GM12875 (cell line): ENCODE data around the gene PNKD.

Experiments
- H3K4me3 ChIP-seq: one replicate; pipeline ENCODE4 v1.5.1; 2011; ENCODE audit warnings: low read depth, low read length, control low read depth
- TF ChIP-seq, protein P1 (sequence below): IDR thresholded peaks from 2 replicates; pipeline ENCODE4 v1.5.1; 2011; ENCODE audit warnings: low read depth, mild to moderate bottlenecking, control low read depth, inconsistent platforms, low read length, moderate library complexity, borderline replicate concordance; ENCODE audit not compliant: insufficient read depth

Gene PNKD

DNA sequence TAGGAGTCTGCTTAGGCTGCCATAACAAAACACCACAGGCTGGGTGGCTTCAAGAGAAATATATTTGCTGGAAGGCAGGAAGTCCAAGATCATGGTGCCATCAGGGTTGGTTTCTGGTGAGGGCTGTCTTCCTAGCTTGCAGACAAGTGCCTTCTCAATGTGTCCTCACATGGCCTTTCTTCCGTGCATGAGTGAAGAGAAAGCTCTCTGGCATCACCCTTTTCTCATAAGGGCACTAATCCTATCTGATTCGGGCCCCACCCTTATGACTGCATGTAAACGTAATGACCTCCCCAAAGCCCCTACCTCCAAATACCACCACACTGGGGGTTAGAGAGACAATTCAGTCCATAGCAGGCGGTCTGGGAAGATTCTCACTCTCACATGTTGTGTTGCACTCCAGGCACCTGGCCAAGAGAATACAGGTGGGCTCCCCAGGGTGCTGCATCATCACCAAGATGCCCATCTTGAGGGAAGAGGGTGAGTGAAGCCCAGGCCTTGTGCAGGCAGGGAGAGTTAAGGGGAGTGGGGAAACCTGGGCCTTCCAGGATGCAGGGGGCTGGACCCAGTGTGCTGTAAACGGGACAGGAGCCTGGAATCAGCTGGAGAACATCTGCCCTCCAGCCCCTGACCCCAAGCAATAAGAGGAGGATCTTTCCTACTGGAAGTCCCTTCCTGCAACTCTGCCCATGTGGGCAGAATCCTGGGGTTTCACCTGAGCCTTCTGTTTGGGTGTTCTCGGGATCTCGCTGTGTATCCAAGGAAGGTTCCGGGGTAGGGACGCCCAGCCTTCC is 96.5 kb downstream of the PNKD start:
- TF ChIP-seq, protein P1, sequence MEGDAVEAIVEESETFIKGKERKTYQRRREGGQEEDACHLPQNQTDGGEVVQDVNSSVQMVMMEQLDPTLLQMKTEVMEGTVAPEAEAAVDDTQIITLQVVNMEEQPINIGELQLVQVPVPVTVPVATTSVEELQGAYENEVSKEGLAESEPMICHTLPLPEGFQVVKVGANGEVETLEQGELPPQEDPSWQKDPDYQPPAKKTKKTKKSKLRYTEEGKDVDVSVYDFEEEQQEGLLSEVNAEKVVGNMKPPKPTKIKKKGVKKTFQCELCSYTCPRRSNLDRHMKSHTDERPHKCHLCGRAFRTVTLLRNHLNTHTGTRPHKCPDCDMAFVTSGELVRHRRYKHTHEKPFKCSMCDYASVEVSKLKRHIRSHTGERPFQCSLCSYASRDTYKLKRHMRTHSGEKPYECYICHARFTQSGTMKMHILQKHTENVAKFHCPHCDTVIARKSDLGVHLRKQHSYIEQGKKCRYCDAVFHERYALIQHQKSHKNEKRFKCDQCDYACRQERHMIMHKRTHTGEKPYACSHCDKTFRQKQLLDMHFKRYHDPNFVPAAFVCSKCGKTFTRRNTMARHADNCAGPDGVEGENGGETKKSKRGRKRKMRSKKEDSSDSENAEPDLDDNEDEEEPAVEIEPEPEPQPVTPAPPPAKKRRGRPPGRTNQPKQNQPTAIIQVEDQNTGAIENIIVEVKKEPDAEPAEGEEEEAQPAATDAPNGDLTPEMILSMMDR, result no peak
- peak overlapping the region; percentile 58 for H3K4me3 ChIP-seq

DNA sequence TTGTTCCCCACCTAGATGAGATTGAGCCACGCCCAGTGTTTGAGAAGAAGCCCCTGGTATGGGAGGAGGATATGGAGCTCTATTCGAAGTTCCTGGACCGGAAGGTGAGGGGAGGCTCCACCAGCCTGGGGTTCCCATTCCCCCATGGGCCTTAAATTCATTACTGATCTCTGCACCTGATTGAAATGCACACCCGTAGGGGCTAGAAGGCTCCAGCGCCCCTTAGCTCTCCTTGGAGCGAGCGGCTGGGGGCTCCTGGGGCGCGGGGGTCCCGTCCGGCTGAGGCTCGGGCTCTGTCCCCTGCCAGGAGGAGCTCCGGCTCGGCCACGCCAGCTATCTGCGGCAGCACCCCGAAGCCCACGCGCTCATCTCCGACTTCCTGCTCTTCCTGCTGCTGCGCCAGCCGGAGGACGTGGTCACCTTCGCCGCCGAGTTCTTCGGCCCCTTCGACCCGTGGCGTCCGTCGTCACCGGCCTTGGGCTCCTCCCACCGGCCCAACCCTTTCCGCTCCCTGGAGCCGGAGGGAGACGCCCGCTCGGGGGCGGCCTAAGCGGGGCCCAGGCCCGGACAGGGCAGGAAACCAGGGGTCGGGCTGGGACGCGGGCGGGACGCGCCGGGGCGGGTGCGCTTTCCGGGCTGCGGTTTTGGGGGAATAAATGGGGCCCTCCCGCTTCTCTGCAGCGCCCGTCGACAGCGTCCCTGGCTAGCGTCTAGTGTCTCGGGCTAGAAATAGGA is 97.3 kb downstream of the PNKD start:
- peak overlapping the region; percentile 58 for H3K4me3 ChIP-seq

DNA sequence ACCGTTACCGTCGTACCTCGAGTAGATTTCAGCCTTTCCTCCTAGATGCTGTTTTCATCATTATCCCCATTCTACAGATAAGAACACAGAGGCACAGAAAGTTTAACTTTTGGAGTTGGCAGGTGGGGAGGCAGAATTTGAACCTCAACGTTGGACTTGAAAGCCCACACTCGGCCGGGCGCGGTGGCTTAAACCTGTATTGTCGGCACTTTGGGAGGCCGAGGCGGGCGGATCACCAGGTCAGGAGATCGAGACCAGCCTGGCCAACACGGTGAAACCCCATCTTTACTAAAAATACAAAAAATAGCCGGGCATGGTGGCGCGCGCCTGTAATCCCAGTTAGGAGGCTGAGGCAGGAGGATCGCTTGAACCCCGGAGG is 97.8 kb downstream of the PNKD start:
- TF ChIP-seq, protein P1, result no peak
- peak overlapping the region; percentile 58 for H3K4me3 ChIP-seq

More for the DNA sequence above, 97.3 kb downstream of the PNKD start:
- TF ChIP-seq, protein P1, result 0 out of 2 replicates have a peak, but pooled peaks have one; percentile 7

DNA sequence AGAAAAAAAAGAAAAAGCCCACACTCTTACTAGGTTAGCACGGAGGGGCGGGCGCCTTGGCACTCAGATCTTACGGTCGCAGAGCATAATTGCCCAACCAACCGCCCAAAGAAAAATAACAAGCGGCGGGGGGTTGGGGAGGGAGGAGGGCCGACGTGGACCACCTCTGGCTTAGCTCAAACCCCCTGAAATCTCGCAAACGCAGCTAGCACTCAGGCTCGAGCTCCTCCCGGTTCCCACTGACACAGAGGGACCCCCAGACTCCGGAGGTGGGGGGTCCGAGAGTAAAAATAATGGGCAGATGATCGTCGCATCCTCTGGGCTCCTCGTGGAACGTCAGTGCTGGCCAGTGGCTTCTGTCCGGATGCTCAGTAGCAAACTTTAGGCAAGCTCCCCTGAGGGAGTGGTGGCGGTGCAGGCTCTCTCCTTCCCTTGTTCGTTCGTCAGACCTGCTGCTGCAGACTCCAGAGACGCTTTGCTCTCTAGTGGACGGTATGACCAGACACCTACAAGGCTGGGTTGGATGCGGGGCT is 98.4 kb downstream of the PNKD start:
- TF ChIP-seq, protein P1, result no peak
- no peak overlapping the region for H3K4me3 ChIP-seq

DNA sequence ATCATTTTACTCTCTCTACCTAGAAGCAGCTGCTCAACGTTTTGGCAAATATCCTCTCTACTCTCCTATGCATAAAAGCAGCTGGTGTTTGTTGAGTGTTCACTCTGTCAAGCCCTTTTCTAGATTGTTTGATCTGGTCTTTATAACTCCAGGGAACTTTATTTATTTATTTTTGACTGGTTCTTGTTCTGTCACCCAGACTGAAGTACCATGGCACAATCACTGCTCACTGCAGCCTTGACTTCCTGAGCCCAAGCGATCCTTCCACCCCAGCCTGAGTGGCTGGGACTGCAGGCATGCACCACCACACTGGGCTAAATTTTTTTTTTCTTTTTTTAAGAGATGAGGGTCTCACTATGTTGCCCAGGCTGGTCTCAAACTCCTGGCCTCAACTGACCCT is 99.0 kb downstream of the PNKD start:
- H3K4me3 ChIP-seq, result no peak overlapping the region
- TF ChIP-seq, protein P1, result no peak

DNA sequence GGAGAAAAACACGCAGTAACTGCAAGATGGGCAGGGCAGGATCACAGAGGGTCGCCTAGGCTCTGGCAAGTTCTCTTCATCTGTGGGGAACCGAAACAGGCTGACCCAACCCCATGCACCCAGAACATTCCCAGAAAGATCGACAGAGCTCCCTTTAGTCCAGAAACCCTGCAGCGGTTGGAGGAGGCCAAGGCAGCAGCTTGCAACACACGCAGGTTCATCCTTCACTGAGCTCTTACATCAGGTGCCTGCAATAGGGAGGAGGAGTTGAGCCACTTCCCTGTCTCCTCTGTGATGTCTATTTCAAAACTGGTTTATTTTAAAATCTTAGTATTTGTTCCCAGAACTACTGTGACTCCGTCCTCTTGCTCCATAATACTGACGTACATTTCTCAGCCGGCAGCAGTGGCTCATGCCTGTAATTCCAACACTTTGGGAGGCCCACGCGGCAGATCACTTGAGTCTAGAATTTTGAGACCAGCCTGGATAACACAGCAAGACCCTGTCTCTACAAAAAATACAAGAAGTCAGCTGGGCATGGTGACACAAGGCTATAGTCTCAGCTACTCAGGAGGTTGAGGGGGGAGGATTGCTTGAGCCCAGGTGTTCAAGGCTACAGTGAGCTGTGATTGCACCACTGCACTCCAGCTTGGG is 100.2 kb downstream of the PNKD start:
- TF ChIP-seq, protein P1, result no peak
- no peak overlapping the region for H3K4me3 ChIP-seq
